GM23338 (cell line): Measurements from ENCODE around the gene LSM14B.

Experiments used
- CREB1 ChIP-seq: fragments of 250-450 bp; sonication (Bioruptor Pico); IDR thresholded peaks from 2 replicates; pipeline ENCODE4 v1.5.0; 2020; ENCODE audit warnings: low read depth, mild to moderate bottlenecking, moderate library complexity
- EZH2 ChIP-seq: fragments of 200-600 bp; sonication (generic); IDR thresholded peaks from one replicate; pipeline ENCODE4 v1.8.0; 2017; ENCODE audit warnings: antibody characterized with exemption, mild to moderate bottlenecking, low read depth; ENCODE audit not compliant: unreplicated experiment
- EZH2phosphoT487 ChIP-seq: fragments of 200-600 bp; sonication (generic); IDR thresholded peaks from one replicate; pipeline ENCODE4 v1.8.1; 2018; ENCODE audit warnings: antibody characterized with exemption; ENCODE audit not compliant: unreplicated experiment
- JUNB ChIP-seq: IDR thresholded peaks from one replicate; pipeline ENCODE4 v1.6.1; 2016; ENCODE audit warnings: antibody characterized with exemption; ENCODE audit not compliant: unreplicated experiment
- POLR2AphosphoS5 ChIP-seq: IDR thresholded peaks from 2 replicates; pipeline ENCODE4 v1.6.1; 2016; ENCODE audit warnings: antibody characterized with exemption, low read depth
- REST ChIP-seq: IDR thresholded peaks from one replicate; pipeline ENCODE4 v1.6.1; 2018; ENCODE audit warnings: antibody characterized with exemption; ENCODE audit not compliant: unreplicated experiment
- STAT1 ChIP-seq: IDR thresholded peaks from one replicate; pipeline ENCODE4 v1.6.1; 2016; ENCODE audit warnings: antibody characterized with exemption; ENCODE audit not compliant: unreplicated experiment
- ZNF331 ChIP-seq: fragments of 250-450 bp; sonication (Bioruptor Pico); IDR thresholded peaks from 2 replicates; pipeline ENCODE4 v1.5.0; 2020; ENCODE audit warnings: low read depth, mild to moderate bottlenecking, moderate library complexity
- TF ChIP-seq, protein P1 (sequence below), 2 experiments: fragments of 200-600 bp in 1 of 2; sonication (generic) in 1 of 2; conservative IDR thresholded peaks; 2 replicates each; pipeline versions ENCODE4 v1.5.1 to v1.6.1; 2016 to 2017; ENCODE audit warnings: antibody characterized with exemption in 2 of 2, low read depth in 2 of 2, mild to moderate bottlenecking in 2 of 2, moderate library complexity in 1 of 2
- TF ChIP-seq, protein P2 (sequence below): IDR thresholded peaks from 2 replicates; pipeline ENCODE4 v1.6.1; 2016; ENCODE audit warnings: antibody characterized with exemption
- TF ChIP-seq, protein P3 (sequence below): fragments of 250-450 bp; sonication (Bioruptor Pico); IDR thresholded peaks from 2 replicates; pipeline ENCODE4 v1.5.0; 2020; ENCODE audit warnings: mild to moderate bottlenecking, moderate library complexity

- TF ChIP-seq CREB1 (CRISPR knock-in tag) (no peak), EZH2phosphoT487 (no peak), REST (no peak), EZH2 (no peak), POLR2AphosphoS5 (no peak), JUNB (no peak), ZNF331 (CRISPR knock-in tag) (no peak), STAT1 (no peak)
- TF ChIP-seq, protein P1, sequence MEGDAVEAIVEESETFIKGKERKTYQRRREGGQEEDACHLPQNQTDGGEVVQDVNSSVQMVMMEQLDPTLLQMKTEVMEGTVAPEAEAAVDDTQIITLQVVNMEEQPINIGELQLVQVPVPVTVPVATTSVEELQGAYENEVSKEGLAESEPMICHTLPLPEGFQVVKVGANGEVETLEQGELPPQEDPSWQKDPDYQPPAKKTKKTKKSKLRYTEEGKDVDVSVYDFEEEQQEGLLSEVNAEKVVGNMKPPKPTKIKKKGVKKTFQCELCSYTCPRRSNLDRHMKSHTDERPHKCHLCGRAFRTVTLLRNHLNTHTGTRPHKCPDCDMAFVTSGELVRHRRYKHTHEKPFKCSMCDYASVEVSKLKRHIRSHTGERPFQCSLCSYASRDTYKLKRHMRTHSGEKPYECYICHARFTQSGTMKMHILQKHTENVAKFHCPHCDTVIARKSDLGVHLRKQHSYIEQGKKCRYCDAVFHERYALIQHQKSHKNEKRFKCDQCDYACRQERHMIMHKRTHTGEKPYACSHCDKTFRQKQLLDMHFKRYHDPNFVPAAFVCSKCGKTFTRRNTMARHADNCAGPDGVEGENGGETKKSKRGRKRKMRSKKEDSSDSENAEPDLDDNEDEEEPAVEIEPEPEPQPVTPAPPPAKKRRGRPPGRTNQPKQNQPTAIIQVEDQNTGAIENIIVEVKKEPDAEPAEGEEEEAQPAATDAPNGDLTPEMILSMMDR (conservative IDR thresholded peaks at IDR 0.05; ENCODE audit: low read depth in 2 of 2) = no peak
- TF ChIP-seq, protein P2, sequence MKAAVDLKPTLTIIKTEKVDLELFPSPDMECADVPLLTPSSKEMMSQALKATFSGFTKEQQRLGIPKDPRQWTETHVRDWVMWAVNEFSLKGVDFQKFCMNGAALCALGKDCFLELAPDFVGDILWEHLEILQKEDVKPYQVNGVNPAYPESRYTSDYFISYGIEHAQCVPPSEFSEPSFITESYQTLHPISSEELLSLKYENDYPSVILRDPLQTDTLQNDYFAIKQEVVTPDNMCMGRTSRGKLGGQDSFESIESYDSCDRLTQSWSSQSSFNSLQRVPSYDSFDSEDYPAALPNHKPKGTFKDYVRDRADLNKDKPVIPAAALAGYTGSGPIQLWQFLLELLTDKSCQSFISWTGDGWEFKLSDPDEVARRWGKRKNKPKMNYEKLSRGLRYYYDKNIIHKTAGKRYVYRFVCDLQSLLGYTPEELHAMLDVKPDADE = no peak
- TF ChIP-seq, protein P3, sequence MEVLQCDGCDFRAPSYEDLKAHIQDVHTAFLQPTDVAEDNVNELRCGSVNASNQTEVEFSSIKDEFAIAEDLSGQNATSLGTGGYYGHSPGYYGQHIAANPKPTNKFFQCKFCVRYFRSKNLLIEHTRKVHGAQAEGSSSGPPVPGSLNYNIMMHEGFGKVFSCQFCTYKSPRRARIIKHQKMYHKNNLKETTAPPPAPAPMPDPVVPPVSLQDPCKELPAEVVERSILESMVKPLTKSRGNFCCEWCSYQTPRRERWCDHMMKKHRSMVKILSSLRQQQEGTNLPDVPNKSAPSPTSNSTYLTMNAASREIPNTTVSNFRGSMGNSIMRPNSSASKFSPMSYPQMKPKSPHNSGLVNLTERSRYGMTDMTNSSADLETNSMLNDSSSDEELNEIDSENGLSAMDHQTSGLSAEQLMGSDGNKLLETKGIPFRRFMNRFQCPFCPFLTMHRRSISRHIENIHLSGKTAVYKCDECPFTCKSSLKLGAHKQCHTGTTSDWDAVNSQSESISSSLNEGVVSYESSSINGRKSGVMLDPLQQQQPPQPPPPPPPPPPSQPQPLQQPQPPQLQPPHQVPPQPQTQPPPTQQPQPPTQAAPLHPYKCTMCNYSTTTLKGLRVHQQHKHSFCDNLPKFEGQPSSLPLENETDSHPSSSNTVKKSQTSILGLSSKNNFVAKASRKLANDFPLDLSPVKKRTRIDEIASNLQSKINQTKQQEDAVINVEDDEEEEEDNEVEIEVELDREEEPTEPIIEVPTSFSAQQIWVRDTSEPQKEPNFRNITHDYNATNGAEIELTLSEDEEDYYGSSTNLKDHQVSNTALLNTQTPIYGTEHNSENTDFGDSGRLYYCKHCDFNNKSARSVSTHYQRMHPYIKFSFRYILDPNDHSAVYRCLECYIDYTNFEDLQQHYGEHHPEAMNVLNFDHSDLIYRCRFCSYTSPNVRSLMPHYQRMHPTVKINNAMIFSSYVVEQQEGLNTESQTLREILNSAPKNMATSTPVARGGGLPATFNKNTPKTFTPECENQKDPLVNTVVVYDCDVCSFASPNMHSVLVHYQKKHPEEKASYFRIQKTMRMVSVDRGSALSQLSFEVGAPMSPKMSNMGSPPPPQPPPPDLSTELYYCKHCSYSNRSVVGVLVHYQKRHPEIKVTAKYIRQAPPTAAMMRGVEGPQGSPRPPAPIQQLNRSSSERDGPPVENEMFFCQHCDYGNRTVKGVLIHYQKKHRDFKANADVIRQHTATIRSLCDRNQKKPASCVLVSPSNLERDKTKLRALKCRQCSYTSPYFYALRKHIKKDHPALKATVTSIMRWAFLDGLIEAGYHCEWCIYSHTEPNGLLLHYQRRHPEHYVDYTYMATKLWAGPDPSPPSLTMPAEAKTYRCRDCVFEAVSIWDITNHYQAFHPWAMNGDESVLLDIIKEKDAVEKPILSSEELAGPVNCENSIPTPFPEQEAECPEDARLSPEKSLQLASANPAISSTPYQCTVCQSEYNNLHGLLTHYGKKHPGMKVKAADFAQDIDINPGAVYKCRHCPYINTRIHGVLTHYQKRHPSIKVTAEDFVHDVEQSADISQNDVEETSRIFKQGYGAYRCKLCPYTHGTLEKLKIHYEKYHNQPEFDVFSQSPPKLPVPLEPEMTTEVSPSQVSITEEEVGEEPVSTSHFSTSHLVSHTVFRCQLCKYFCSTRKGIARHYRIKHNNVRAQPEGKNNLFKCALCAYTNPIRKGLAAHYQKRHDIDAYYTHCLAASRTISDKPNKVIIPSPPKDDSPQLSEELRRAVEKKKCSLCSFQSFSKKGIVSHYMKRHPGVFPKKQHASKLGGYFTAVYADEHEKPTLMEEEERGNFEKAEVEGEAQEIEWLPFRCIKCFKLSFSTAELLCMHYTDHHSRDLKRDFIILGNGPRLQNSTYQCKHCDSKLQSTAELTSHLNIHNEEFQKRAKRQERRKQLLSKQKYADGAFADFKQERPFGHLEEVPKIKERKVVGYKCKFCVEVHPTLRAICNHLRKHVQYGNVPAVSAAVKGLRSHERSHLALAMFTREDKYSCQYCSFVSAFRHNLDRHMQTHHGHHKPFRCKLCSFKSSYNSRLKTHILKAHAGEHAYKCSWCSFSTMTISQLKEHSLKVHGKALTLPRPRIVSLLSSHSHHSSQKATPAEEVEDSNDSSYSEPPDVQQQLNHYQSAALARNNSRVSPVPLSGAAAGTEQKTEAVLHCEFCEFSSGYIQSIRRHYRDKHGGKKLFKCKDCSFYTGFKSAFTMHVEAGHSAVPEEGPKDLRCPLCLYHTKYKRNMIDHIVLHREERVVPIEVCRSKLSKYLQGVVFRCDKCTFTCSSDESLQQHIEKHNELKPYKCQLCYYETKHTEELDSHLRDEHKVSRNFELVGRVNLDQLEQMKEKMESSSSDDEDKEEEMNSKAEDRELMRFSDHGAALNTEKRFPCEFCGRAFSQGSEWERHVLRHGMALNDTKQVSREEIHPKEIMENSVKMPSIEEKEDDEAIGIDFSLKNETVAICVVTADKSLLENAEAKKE (CRISPR knock-in tag) = no peak
Measured at GRCh38 chr20:62183426-62184142, 61.3 kb downstream of the LSM14B start.
